Measurements from ENCODE around the gene POLA2. TPM values are rescaled to one million over a fixed set of nuclear protein-coding genes. Genes with fewer than 3 reads are reported as not detected.
A peak's percentile ranks its signal among the peaks of the same experiment; 100 is the strongest.

POLA2 gene
- polyA plus RNA-seq, 3 donors = 4.0 to 8.3 (median 5.2) TPM

DNA sequence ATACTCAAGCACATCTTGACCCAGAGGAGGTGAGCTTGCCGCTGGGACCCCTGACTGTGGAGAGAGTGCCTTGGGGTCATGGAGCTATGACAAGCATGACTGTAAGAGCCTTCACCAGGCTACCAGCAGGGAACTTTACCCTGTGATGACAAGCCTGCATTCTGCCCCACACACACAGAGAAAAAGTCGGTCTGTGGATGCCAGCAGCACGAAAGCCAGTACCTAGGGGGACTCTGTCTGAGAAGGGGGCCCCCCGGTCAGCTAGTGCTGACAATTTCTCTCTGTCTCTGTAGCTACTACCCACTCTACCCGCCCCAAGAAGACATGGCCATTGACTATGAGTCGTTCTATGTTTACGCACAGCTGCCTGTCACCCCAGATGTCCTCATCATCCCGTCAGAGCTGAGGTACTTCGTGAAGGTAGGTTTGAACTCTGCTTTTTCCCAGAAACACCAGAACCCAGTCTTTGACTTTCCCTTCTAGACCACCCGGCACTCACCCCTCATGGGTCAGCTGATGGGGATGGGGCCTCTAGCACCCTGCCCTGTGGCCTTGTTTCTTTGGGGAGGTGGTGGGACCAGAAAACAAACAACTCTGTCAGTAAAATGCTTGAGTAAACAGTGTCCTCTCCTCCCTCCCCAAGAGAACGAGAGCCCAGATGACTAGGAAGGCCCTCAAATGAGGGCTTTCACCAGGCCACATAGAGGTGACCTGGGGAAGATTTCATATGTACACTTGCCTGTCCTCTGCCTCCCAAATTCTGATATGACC, 34.0 kb downstream of the POLA2 start:
- Mint-ChIP-seq H3K9me3 (no peaks in the 10 kb centered on the region), H3K4me3 (no peak overlapping the region), H3K27me3 (ENCODE audit: low read depth in 3 of 3) (peaks cover 0 to 4% (median 0%) of the 10 kb centered on the region in 3 donors), H3K36me3 (peaks cover 47 to 67% of the 10 kb centered on the region in 2 donors), H3K4me1 (peaks cover 34% of the 10 kb centered on the region), H3K27ac (peak overlapping the region in 3 of 7 donors; percentile 14 to 33 (median 17))
- WGBS (ENCODE audit: insufficient coverage) = 93% methylated on average over 5 of the region's 11 CpGs
- Histone ChIP-seq H3K9me3 (replicated peaks in 1 of 2; ENCODE audit: control insufficient read depth in 1 of 2, insufficient read depth in 1 of 2, low read length in 2 of 2) (no peaks in the 10 kb centered on the region), H2AFZ (ENCODE audit: insufficient read depth, low read depth, low read length, poor library complexity, severe bottlenecking) (no peak overlapping the region), H3K27ac (ENCODE audit: low read depth in 1 of 2, low read length in 2 of 2) (peak overlapping the region in 1 of 2 donors; percentile 4), H3K4me2 (replicated peaks; ENCODE audit: extremely low read depth, low read length, poor library complexity, severe bottlenecking) (no peak overlapping the region), H3K27me3 (ENCODE audit: control insufficient read depth in 2 of 2, insufficient read depth in 2 of 2, low read length in 2 of 2) (no peaks in the 10 kb centered on the region), H3K36me3 (replicated peaks in 1 of 2; ENCODE audit: control insufficient read depth in 1 of 2, insufficient read depth in 2 of 2, low read length in 2 of 2) (peaks cover 36 to 50% of the 10 kb centered on the region in 2 donors), H3K4me1 (ENCODE audit: control insufficient read depth in 1 of 2, insufficient read depth in 2 of 2, low read length in 2 of 2) (peaks cover 31 to 33% of the 10 kb centered on the region in 2 donors), H3K79me2 (ENCODE audit: insufficient read depth, low read length) (no peaks in the 10 kb centered on the region), H3K4me3 (replicated peaks in 1 of 3; ENCODE audit: low read depth in 2 of 3, low read length in 3 of 3) (no peak overlapping the region), H3K9ac (ENCODE audit: insufficient read depth, low read length, poor library complexity, severe bottlenecking) (no peak overlapping the region), H4K20me1 (ENCODE audit: insufficient read depth, low read length) (no peaks in the 10 kb centered on the region)
- TF ChIP-seq, protein P1, sequence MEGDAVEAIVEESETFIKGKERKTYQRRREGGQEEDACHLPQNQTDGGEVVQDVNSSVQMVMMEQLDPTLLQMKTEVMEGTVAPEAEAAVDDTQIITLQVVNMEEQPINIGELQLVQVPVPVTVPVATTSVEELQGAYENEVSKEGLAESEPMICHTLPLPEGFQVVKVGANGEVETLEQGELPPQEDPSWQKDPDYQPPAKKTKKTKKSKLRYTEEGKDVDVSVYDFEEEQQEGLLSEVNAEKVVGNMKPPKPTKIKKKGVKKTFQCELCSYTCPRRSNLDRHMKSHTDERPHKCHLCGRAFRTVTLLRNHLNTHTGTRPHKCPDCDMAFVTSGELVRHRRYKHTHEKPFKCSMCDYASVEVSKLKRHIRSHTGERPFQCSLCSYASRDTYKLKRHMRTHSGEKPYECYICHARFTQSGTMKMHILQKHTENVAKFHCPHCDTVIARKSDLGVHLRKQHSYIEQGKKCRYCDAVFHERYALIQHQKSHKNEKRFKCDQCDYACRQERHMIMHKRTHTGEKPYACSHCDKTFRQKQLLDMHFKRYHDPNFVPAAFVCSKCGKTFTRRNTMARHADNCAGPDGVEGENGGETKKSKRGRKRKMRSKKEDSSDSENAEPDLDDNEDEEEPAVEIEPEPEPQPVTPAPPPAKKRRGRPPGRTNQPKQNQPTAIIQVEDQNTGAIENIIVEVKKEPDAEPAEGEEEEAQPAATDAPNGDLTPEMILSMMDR (IDR thresholded peaks at IDR 0.05) = no peak
- DNase-seq = no peak
- intact Hi-C loops (cut with micrococcal nuclease) = no loop called here

DNA sequence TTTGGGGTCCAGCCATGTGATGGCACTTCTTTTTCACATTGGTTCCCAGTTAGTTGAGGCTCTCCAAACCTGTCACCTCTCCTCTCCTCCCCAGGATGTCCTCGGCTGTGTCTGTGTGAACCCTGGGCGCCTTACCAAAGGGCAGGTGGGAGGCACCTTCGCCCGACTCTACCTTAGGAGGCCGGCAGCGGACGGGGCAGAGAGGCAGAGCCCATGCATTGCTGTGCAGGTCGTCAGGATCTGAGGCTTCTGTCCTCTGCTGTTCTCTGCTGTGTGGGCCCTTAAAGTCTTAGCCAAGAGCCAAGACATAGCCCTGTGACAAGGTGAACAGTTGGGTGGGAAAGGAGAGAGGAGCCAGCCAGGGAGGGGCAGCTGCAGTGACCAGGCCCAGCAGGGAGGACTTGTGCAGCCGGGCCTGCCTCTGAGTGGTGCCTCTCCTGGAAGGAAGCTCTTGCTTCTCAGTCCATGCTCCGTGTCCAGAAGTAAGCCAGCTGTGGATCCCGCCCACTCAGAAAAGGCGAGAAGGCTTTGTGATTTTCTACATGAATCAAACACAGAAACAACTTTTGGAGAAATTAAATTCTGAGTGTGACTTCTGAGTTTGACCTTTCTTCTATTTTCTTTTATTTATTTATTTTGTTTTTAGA, 35.4 kb downstream of the POLA2 start:
- TF ChIP-seq, protein P1 (IDR thresholded peaks at IDR 0.05) = no peak
- H3K4me3 Mint-ChIP-seq = no peak overlapping the region
- Histone ChIP-seq H3K4me2 (replicated peaks; ENCODE audit: extremely low read depth, low read length, poor library complexity, severe bottlenecking) (no peak overlapping the region), H3K4me3 (replicated peaks in 1 of 3; ENCODE audit: low read depth in 2 of 3, low read length in 3 of 3) (no peak overlapping the region), H3K27me3 (ENCODE audit: control insufficient read depth in 2 of 2, insufficient read depth in 2 of 2, low read length in 2 of 2) (no peaks in the 10 kb centered on the region), H3K9ac (ENCODE audit: insufficient read depth, low read length, poor library complexity, severe bottlenecking) (no peak overlapping the region), H3K4me1 (ENCODE audit: control insufficient read depth in 1 of 2, insufficient read depth in 2 of 2, low read length in 2 of 2) (peaks cover 23 to 30% of the 10 kb centered on the region in 2 donors), H4K20me1 (ENCODE audit: insufficient read depth, low read length) (no peaks in the 10 kb centered on the region), H3K79me2 (ENCODE audit: insufficient read depth, low read length) (no peaks in the 10 kb centered on the region), H3K36me3 (replicated peaks in 1 of 2; ENCODE audit: control insufficient read depth in 1 of 2, insufficient read depth in 2 of 2, low read length in 2 of 2) (peaks cover 36 to 50% of the 10 kb centered on the region in 2 donors), H2AFZ (ENCODE audit: insufficient read depth, low read depth, low read length, poor library complexity, severe bottlenecking) (no peak overlapping the region), H3K27ac (ENCODE audit: low read depth in 1 of 2, low read length in 2 of 2) (no peak overlapping the region), H3K9me3 (replicated peaks in 1 of 2; ENCODE audit: control insufficient read depth in 1 of 2, insufficient read depth in 1 of 2, low read length in 2 of 2) (no peaks in the 10 kb centered on the region)
- no peaks in the 10 kb centered on the region for H3K9me3 Mint-ChIP-seq
- peak overlapping the region in 1 of 7 donors; percentile 47 for H3K27ac Mint-ChIP-seq
- peaks cover 49 to 76% of the 10 kb centered on the region in 2 donors for H3K36me3 Mint-ChIP-seq
- intact Hi-C loops (cut with micrococcal nuclease) = no loop called here
- WGBS (ENCODE audit: insufficient coverage) = 99% methylated on average over 11 of the region's 12 CpGs
- no peak for DNase-seq
- peaks cover 29% of the 10 kb centered on the region for H3K4me1 Mint-ChIP-seq
- H3K27me3 Mint-ChIP-seq (ENCODE audit: low read depth in 3 of 3) = no peaks in the 10 kb centered on the region
